ENCODE data around the gene TMEM236. TPM values are rescaled to one million over a fixed set of nuclear protein-coding genes. Genes with fewer than 3 reads are reported as not detected.

Gene TMEM236
- 0.01 and 0.02 TPM in 2 replicates for polyA plus RNA-seq (2011; rRNA removed)
- not detected in 2 replicates for polyA minus RNA-seq (2011; rRNA and poly(A)+ RNA removed)

- no peaks in the 10 kb centered on the region for H3K9me3 ChIP-seq (ENCODE audit: control insufficient read depth, insufficient read depth, low read length)
- no peaks in the 10 kb centered on the region for H3K27me3 ChIP-seq (ENCODE audit: control insufficient read depth, insufficient read depth, low read length)
- no peak within 1 kb of the TSS for H3K27ac ChIP-seq (ENCODE audit: low read depth, low read length)
- TF ChIP-seq CTCF (IDR thresholded peaks at IDR 0.05; ENCODE audit: low read depth, low read length), result no peak
- H3K4me3 ChIP-seq (ENCODE audit: low read depth, low read length), result no peak within 1 kb of the TSS
- CTCF ChIA-PET, result interaction anchor here (1.3 kb wide), 1 partner anchor 465 kb away, joined by 3 read pairs; no protein-coding TSS in a partner anchor
- no peak for DNase-seq (ENCODE audit: low read depth, low spot score)
- POLR2A ChIA-PET, result no interaction called here
Measured at GRCh38 chr10:17751781-17752445, at the start of gene TMEM236. TMEM236 (plus strand) TSS chr10:17752201; CDS start chr10:17752296, 95 bp downstream.

- CTCF ChIA-PET, result interaction anchor here (1.6 kb wide), 1 partner anchor 33 kb away, joined by 6 read pairs; no protein-coding TSS in a partner anchor
- no peak for DNase-seq (ENCODE audit: low read depth, low spot score)
- POLR2A ChIA-PET, result no interaction called here
Measured at GRCh38 chr10:17703706-17704105, 48.3 kb upstream of the TMEM236 start.

GRCh38 chr10:17708821-17709220, 43.2 kb upstream of the TMEM236 start:
- DNase-seq (ENCODE audit: low read depth, low spot score), result no peak
- H3K9me3 ChIP-seq (ENCODE audit: control insufficient read depth, insufficient read depth, low read length), result no peaks in the 10 kb centered on the region
- no peak overlapping the region for H3K4me3 ChIP-seq (ENCODE audit: low read depth, low read length)
- no peak overlapping the region for H3K27ac ChIP-seq (ENCODE audit: low read depth, low read length)
- CTCF ChIA-PET, result interaction anchor here (0.6 kb wide), 1 partner anchor 34 kb away, joined by 4 read pairs; no protein-coding TSS in a partner anchor
- TF ChIP-seq CTCF (IDR thresholded peaks at IDR 0.05; ENCODE audit: low read depth, low read length), result no peak
- POLR2A ChIA-PET, result no interaction called here
- no peaks in the 10 kb centered on the region for H3K27me3 ChIP-seq (ENCODE audit: control insufficient read depth, insufficient read depth, low read length)

More at GRCh38 chr10:17703706-17704105, 48.3 kb upstream of the TMEM236 start:
- no peak for TF ChIP-seq CTCF (IDR thresholded peaks at IDR 0.05; ENCODE audit: low read depth, low read length)
- Histone ChIP-seq H3K27ac (ENCODE audit: low read depth, low read length) (no peak overlapping the region), H3K9me3 (ENCODE audit: control insufficient read depth, insufficient read depth, low read length) (no peaks in the 10 kb centered on the region), H3K4me3 (ENCODE audit: low read depth, low read length) (no peak overlapping the region), H3K27me3 (ENCODE audit: control insufficient read depth, insufficient read depth, low read length) (no peaks in the 10 kb centered on the region)

GRCh38 chr10:17709492-17709891, 42.5 kb upstream of the TMEM236 start:
- POLR2A ChIA-PET, result no interaction called here
- DNase-seq (ENCODE audit: low read depth, low spot score), result no peak
- no peak for TF ChIP-seq CTCF (IDR thresholded peaks at IDR 0.05; ENCODE audit: low read depth, low read length)

GRCh38 chr10:17710181-17710580, 41.8 kb upstream of the TMEM236 start:
- DNase-seq (ENCODE audit: low read depth, low spot score), result no peak
- H3K9me3 ChIP-seq (ENCODE audit: control insufficient read depth, insufficient read depth, low read length), result no peaks in the 10 kb centered on the region
- ChIA-PET POLR2A (no interaction called here), CTCF (no interaction called here)
- H3K27ac ChIP-seq (ENCODE audit: low read depth, low read length), result no peak overlapping the region
- no peaks in the 10 kb centered on the region for H3K27me3 ChIP-seq (ENCODE audit: control insufficient read depth, insufficient read depth, low read length)
- no peak overlapping the region for H3K4me3 ChIP-seq (ENCODE audit: low read depth, low read length)
- no peak for TF ChIP-seq CTCF (IDR thresholded peaks at IDR 0.05; ENCODE audit: low read depth, low read length)

More at GRCh38 chr10:17709492-17709891, 42.5 kb upstream of the TMEM236 start:
- no peak overlapping the region for H3K27ac ChIP-seq (ENCODE audit: low read depth, low read length)
- no peak overlapping the region for H3K4me3 ChIP-seq (ENCODE audit: low read depth, low read length)
- H3K27me3 ChIP-seq (ENCODE audit: control insufficient read depth, insufficient read depth, low read length), result no peaks in the 10 kb centered on the region
- no peaks in the 10 kb centered on the region for H3K9me3 ChIP-seq (ENCODE audit: control insufficient read depth, insufficient read depth, low read length)
- CTCF ChIA-PET, result no interaction called here

All from AG04450 (cell line).